ENCODE measurements around the gene PLCZ1.

DNA sequence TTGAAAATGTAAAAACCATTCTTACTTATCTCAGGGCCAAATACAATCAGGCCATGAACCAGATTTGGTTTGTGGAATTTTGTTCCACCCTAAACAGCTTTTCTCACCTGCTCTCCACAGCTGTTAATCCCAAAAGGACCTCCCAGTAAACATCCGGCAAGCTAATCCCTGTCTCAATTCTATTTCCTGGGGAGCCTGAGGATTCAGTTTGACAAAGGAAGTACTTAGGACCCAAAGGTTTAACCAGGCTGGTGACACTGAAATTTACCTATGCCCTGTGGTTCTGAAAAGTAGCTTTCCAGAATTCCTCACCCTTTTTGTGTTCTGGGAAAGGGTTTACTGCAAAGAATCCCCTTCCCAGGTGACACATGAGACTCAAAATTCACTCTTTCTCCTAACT is 15.1 kb upstream of the PLCZ1 start:
- TF ChIP-seq EZH2 (IDR thresholded peaks at IDR 0.05; ENCODE audit: borderline replicate concordance, low read depth, low read length, poor library complexity, severe bottlenecking), result no peak
- TF ChIP-seq, protein P1, sequence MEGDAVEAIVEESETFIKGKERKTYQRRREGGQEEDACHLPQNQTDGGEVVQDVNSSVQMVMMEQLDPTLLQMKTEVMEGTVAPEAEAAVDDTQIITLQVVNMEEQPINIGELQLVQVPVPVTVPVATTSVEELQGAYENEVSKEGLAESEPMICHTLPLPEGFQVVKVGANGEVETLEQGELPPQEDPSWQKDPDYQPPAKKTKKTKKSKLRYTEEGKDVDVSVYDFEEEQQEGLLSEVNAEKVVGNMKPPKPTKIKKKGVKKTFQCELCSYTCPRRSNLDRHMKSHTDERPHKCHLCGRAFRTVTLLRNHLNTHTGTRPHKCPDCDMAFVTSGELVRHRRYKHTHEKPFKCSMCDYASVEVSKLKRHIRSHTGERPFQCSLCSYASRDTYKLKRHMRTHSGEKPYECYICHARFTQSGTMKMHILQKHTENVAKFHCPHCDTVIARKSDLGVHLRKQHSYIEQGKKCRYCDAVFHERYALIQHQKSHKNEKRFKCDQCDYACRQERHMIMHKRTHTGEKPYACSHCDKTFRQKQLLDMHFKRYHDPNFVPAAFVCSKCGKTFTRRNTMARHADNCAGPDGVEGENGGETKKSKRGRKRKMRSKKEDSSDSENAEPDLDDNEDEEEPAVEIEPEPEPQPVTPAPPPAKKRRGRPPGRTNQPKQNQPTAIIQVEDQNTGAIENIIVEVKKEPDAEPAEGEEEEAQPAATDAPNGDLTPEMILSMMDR (conservative IDR thresholded peaks at IDR 0.05; ENCODE audit: low read depth, low read length), result no peak

All from A673 (cell line).